Measurements from ENCODE around the gene RAB4B. TPM values are rescaled to one million over a fixed set of nuclear protein-coding genes. Genes with fewer than 3 reads are reported as not detected.
"Not testable (repeated sequence)": the region's sequence is repeated elsewhere in the genome, so short reads cannot be mapped to it uniquely, and the experiment has no call there.

The RAB4B gene
- total RNA-seq, 5 donors from 2014 or later (not counting 1 experiment from before 2014, with no cell fraction given), result 42.4 to 77.9 (median 63.2) TPM

- Histone ChIP-seq H3K4me3 (ENCODE audit: control insufficient read depth in 1 of 2, extremely low read depth in 1 of 2, low read length in 1 of 2) (no peak overlapping the region), H3K27me3 (replicated peaks in 1 of 2; ENCODE audit: control insufficient read depth in 2 of 2, extremely low read depth in 1 of 2, insufficient read depth in 2 of 2, low read length in 1 of 2) (no peaks in the 10 kb centered on the region), H3K9me3 (no peaks in the 10 kb centered on the region), H3K36me3 (ENCODE audit: control insufficient read depth in 2 of 2, extremely low read depth in 1 of 2, insufficient read depth in 1 of 2, low read length in 1 of 2) (no peaks in the 10 kb centered on the region), H3K4me1 (ENCODE audit: control insufficient read depth in 1 of 2, extremely low read depth in 1 of 2, insufficient read depth in 2 of 2, low read length in 2 of 2) (peaks cover 6 to 39% of the 10 kb centered on the region in 2 experiments), H3K27ac (ENCODE audit: low read length) (peak overlapping the region; percentile 73)
- ChIA-PET CTCF (no interaction called here), POLR2A (no interaction called here)
- ATAC-seq (replicated peaks in 1 of 4) (no peak), DNase-seq (no peak)
- Mint-ChIP-seq H3K36me3 (peaks cover 24% of the 10 kb centered on the region), H3K27me3 (no peaks in the 10 kb centered on the region), H3K27ac (peak overlapping the region; percentile 88 to 90), H3K4me1 (peaks cover 25 to 47% (median 30%) of the 10 kb centered on the region in 3 donors), H3K4me3 (peak overlapping the region in 1 of 3 donors; percentile 56), H3K9me3 (peaks cover 0 to 4% (median 0%) of the 10 kb centered on the region in 3 donors)
- WGBS (ENCODE audit: insufficient coverage), result 95% methylated on average over 17 of the region's 22 CpGs
Observed at GRCh38 chr19:40827386-40828247, 49.6 kb downstream of the RAB4B start.

- DNase-seq (no peak), ATAC-seq (replicated peaks in 1 of 4) (no peak)
- Mint-ChIP-seq H3K4me1 (peaks cover 32 to 50% (median 41%) of the 10 kb centered on the region in 3 donors), H3K9me3 (peaks cover 0 to 4% (median 0%) of the 10 kb centered on the region in 3 donors), H3K27ac (peak overlapping the region in 1 of 2 donors; percentile 68), H3K27me3 (no peaks in the 10 kb centered on the region), H3K36me3 (peaks cover 24% of the 10 kb centered on the region), H3K4me3 (no peak overlapping the region)
- Histone ChIP-seq H3K27ac (ENCODE audit: low read length) (no peak overlapping the region), H3K36me3 (ENCODE audit: control insufficient read depth in 2 of 2, extremely low read depth in 1 of 2, insufficient read depth in 1 of 2, low read length in 1 of 2) (no peaks in the 10 kb centered on the region), H3K4me3 (ENCODE audit: control insufficient read depth in 1 of 2, extremely low read depth in 1 of 2, low read length in 1 of 2) (no peak overlapping the region), H3K4me1 (ENCODE audit: control insufficient read depth in 1 of 2, extremely low read depth in 1 of 2, insufficient read depth in 2 of 2, low read length in 2 of 2) (peaks cover 6 to 37% of the 10 kb centered on the region in 2 experiments), H3K9me3 (no peaks in the 10 kb centered on the region), H3K27me3 (replicated peaks in 1 of 2; ENCODE audit: control insufficient read depth in 2 of 2, extremely low read depth in 1 of 2, insufficient read depth in 2 of 2, low read length in 1 of 2) (no peaks in the 10 kb centered on the region)
- ChIA-PET CTCF (no interaction called here), POLR2A (no interaction called here)
Observed at GRCh38 chr19:40829205-40829604, 51.2 kb downstream of the RAB4B start.

- H3K27me3 ChIP-seq (replicated peaks in 1 of 2; ENCODE audit: control insufficient read depth in 2 of 2, extremely low read depth in 1 of 2, insufficient read depth in 2 of 2, low read length in 1 of 2); H3K4me3 ChIP-seq (ENCODE audit: control insufficient read depth in 1 of 2, extremely low read depth in 1 of 2, low read length in 1 of 2); CTCF ChIA-PET; H3K27ac ChIP-seq (ENCODE audit: low read length); H3K9me3 Mint-ChIP-seq; H3K27me3 Mint-ChIP-seq; POLR2A ChIA-PET; H3K4me3 Mint-ChIP-seq; ATAC-seq (replicated peaks in 1 of 4); H3K36me3 ChIP-seq (ENCODE audit: control insufficient read depth in 2 of 2, extremely low read depth in 1 of 2, insufficient read depth in 1 of 2, low read length in 1 of 2); DNase-seq; H3K9me3 ChIP-seq: not testable (repeated sequence)
- peaks cover 22 to 40% (median 33%) of the 10 kb centered on the region in 3 donors for H3K4me1 Mint-ChIP-seq
- H3K4me1 ChIP-seq (ENCODE audit: control insufficient read depth in 1 of 2, extremely low read depth in 1 of 2, insufficient read depth in 2 of 2, low read length in 2 of 2), result peaks cover 6 to 26% of the 10 kb centered on the region in 2 experiments
- WGBS (ENCODE audit: insufficient coverage), result 98% methylated on average over 14 of the region's 16 CpGs
- peak overlapping the region in 1 of 2 donors; percentile 2 for H3K27ac Mint-ChIP-seq
- peaks cover 24% of the 10 kb centered on the region for H3K36me3 Mint-ChIP-seq
Observed at GRCh38 chr19:40830741-40831140, 52.7 kb downstream of the RAB4B start.

GRCh38 chr19:40831502-40832430 is 53.7 kb downstream of the RAB4B start:
- no peak overlapping the region for H3K27ac ChIP-seq (ENCODE audit: low read length)
- H3K27me3 ChIP-seq (replicated peaks in 1 of 2; ENCODE audit: control insufficient read depth in 2 of 2, extremely low read depth in 1 of 2, insufficient read depth in 2 of 2, low read length in 1 of 2), result no peaks in the 10 kb centered on the region
- no peaks in the 10 kb centered on the region for H3K9me3 ChIP-seq
- WGBS (ENCODE audit: insufficient coverage), result no CpG with 5 or more reads among the region's 7 CpGs
- POLR2A ChIA-PET, result no interaction called here
- no peaks in the 10 kb centered on the region for H3K27me3 Mint-ChIP-seq
- H3K27ac Mint-ChIP-seq, result peak overlapping the region; percentile 2 to 34
- CTCF ChIA-PET, result no interaction called here
- H3K4me1 Mint-ChIP-seq, result peaks cover 15 to 33% (median 26%) of the 10 kb centered on the region in 3 donors
- peaks cover 0 to 4% (median 0%) of the 10 kb centered on the region in 3 donors for H3K9me3 Mint-ChIP-seq
- no peak overlapping the region for H3K4me3 Mint-ChIP-seq
- no peak for DNase-seq
- H3K36me3 Mint-ChIP-seq, result peaks cover 21% of the 10 kb centered on the region
- no peak overlapping the region for H3K4me3 ChIP-seq (ENCODE audit: control insufficient read depth in 1 of 2, extremely low read depth in 1 of 2, low read length in 1 of 2)
- H3K36me3 ChIP-seq (ENCODE audit: control insufficient read depth in 2 of 2, extremely low read depth in 1 of 2, insufficient read depth in 1 of 2, low read length in 1 of 2), result no peaks in the 10 kb centered on the region
- peaks cover 6 to 16% of the 10 kb centered on the region in 2 experiments for H3K4me1 ChIP-seq (ENCODE audit: control insufficient read depth in 1 of 2, extremely low read depth in 1 of 2, insufficient read depth in 2 of 2, low read length in 2 of 2)
- no peak for ATAC-seq (replicated peaks in 1 of 4)

- DNase-seq; H3K4me3 Mint-ChIP-seq; H3K27ac Mint-ChIP-seq; ATAC-seq (replicated peaks in 1 of 4); H3K27me3 ChIP-seq (replicated peaks in 1 of 2; ENCODE audit: control insufficient read depth in 2 of 2, extremely low read depth in 1 of 2, insufficient read depth in 2 of 2, low read length in 1 of 2); H3K36me3 ChIP-seq (ENCODE audit: control insufficient read depth in 2 of 2, extremely low read depth in 1 of 2, insufficient read depth in 1 of 2, low read length in 1 of 2); H3K9me3 ChIP-seq; H3K9me3 Mint-ChIP-seq; CTCF ChIA-PET; POLR2A ChIA-PET; H3K4me3 ChIP-seq (ENCODE audit: control insufficient read depth in 1 of 2, extremely low read depth in 1 of 2, low read length in 1 of 2); H3K4me1 ChIP-seq (ENCODE audit: control insufficient read depth in 1 of 2, extremely low read depth in 1 of 2, insufficient read depth in 2 of 2, low read length in 2 of 2); H3K27me3 Mint-ChIP-seq; H3K27ac ChIP-seq (ENCODE audit: low read length): not testable (repeated sequence)
- Mint-ChIP-seq H3K36me3 (peaks cover 14% of the 10 kb centered on the region), H3K4me1 (peaks cover 9 to 27% (median 20%) of the 10 kb centered on the region in 3 donors)
- WGBS (ENCODE audit: insufficient coverage), result no CpG with 5 or more reads among the region's 4 CpGs
Observed at GRCh38 chr19:40832431-40832790, 54.4 kb downstream of the RAB4B start.

- peak in 2 of 4 experiments; percentile 38 to 54 for ATAC-seq (replicated peaks in 1 of 4)
Observed at GRCh38 chr19:40833728-40834533, 55.9 kb downstream of the RAB4B start.

More at GRCh38 chr19:40833728-40834533, 55.9 kb downstream of the RAB4B start:
- H3K4me1 ChIP-seq (ENCODE audit: control insufficient read depth in 1 of 2, extremely low read depth in 1 of 2, insufficient read depth in 2 of 2, low read length in 2 of 2); H3K36me3 ChIP-seq (ENCODE audit: control insufficient read depth in 2 of 2, extremely low read depth in 1 of 2, insufficient read depth in 1 of 2, low read length in 1 of 2); H3K27me3 Mint-ChIP-seq; H3K4me3 ChIP-seq (ENCODE audit: control insufficient read depth in 1 of 2, extremely low read depth in 1 of 2, low read length in 1 of 2); H3K9me3 Mint-ChIP-seq; H3K27me3 ChIP-seq (replicated peaks in 1 of 2; ENCODE audit: control insufficient read depth in 2 of 2, extremely low read depth in 1 of 2, insufficient read depth in 2 of 2, low read length in 1 of 2); H3K36me3 Mint-ChIP-seq; H3K9me3 ChIP-seq: not testable (repeated sequence)
- Mint-ChIP-seq H3K4me3 (peak overlapping the region in 2 of 3 donors; percentile 14 to 40), H3K4me1 (peaks cover 7 to 19% (median 15%) of the 10 kb centered on the region in 3 donors), H3K27ac (peak overlapping the region; percentile 65 to 85)
- ChIA-PET CTCF (interaction anchor here (0.6 kb wide), 3 partner anchors 67 to 139 kb away, joined by 3 to 4 read pairs (median 3); no protein-coding TSS in a partner anchor), POLR2A (interaction anchor here in 1 of 2 donors (0.6 kb wide), 1 partner anchor 130 kb away, joined by 7 read pairs; no protein-coding TSS in a partner anchor)
- DNase-seq, result peak in 1 of 35 experiments; percentile 0
- peak overlapping the region; percentile 38 for H3K27ac ChIP-seq (ENCODE audit: low read length)
- no CpG with 5 or more reads among the region's 7 CpGs for WGBS (ENCODE audit: insufficient coverage)

All from T-cell (primary cell).